WTC11 (cell line): Measurements from ENCODE around the gene ACTR3C.

Source experiments
- CREM ChIP-seq: sonication (generic); formaldehyde crosslinking; IDR thresholded peaks from 2 replicates; pipeline ENCODE4 v1.8.1; 2022; ENCODE audit warnings: mild to moderate bottlenecking, missing genetic modification reagents, moderate library complexity
- ESRRA ChIP-seq: sonication (generic); formaldehyde crosslinking; IDR thresholded peaks from 2 replicates; pipeline ENCODE4 v1.8.1; 2022; ENCODE audit warnings: mild to moderate bottlenecking, missing genetic modification reagents, borderline replicate concordance
- KAT7 ChIP-seq: sonication (generic); formaldehyde crosslinking; IDR thresholded peaks from 2 replicates; pipeline ENCODE4 v1.8.1; 2023; ENCODE audit warnings: missing genetic modification reagents, mild to moderate bottlenecking, borderline replicate concordance
- NFYB ChIP-seq: sonication (generic); formaldehyde crosslinking; conservative IDR thresholded peaks from 2 replicates; pipeline ENCODE4 v1.8.0; 2022; ENCODE audit warnings: low read depth, missing genetic modification reagents
- NR1H2 ChIP-seq: sonication (generic); formaldehyde crosslinking; IDR thresholded peaks from 2 replicates; pipeline ENCODE4 v1.9.0; 2021; ENCODE audit warnings: mild to moderate bottlenecking, moderate library complexity, missing genetic modification reagents
- RELA ChIP-seq: sonication (generic); formaldehyde crosslinking; IDR thresholded peaks from 2 replicates; pipeline ENCODE4 v1.8.1; 2022; ENCODE audit warnings: missing genetic modification reagents, mild to moderate bottlenecking, borderline replicate concordance
- SP1 ChIP-seq: sonication (generic); formaldehyde crosslinking; conservative IDR thresholded peaks from 2 replicates; pipeline ENCODE4 v1.8.1; 2022; ENCODE audit warnings: missing genetic modification reagents
- ZNF423 ChIP-seq: fragments of 250-450 bp; sonication (Bioruptor Pico); IDR thresholded peaks from 2 replicates; pipeline ENCODE4 v2.1.2; 2022; ENCODE audit warnings: mild to moderate bottlenecking, moderate library complexity
- ZNF671 ChIP-seq: fragments of 250-450 bp; sonication (Bioruptor Pico); IDR thresholded peaks from 2 replicates; pipeline ENCODE4 v1.8.0; 2021; ENCODE audit warnings: mild to moderate bottlenecking
- TF ChIP-seq, protein P1 (sequence below): sonication (generic); formaldehyde crosslinking; IDR thresholded peaks from 2 replicates; pipeline ENCODE4 v1.8.1; 2023; ENCODE audit warnings: mild to moderate bottlenecking, missing genetic modification reagents, moderate library complexity
- TF ChIP-seq, protein P2 (sequence below): fragments of 200-600 bp; IDR thresholded peaks from 2 replicates; pipeline ENCODE4 v1.8.0; 2022; ENCODE audit warnings: antibody characterized with exemption
- TF ChIP-seq, protein P3 (sequence below): sonication (generic); formaldehyde crosslinking; IDR thresholded peaks from 2 replicates; pipeline ENCODE4 v1.8.0; 2022; ENCODE audit warnings: mild to moderate bottlenecking, missing genetic modification reagents
- TF ChIP-seq, protein P4 (sequence below): sonication (generic); formaldehyde crosslinking; IDR thresholded peaks from 2 replicates; pipeline ENCODE4 v1.8.1; 2022; ENCODE audit warnings: low read depth, missing genetic modification reagents, borderline replicate concordance
- TF ChIP-seq, protein P5 (sequence below): sonication (generic); formaldehyde crosslinking; IDR thresholded peaks from 2 replicates; pipeline ENCODE4 v1.8.0; 2023; ENCODE audit warnings: mild to moderate bottlenecking, missing genetic modification reagents

DNA sequence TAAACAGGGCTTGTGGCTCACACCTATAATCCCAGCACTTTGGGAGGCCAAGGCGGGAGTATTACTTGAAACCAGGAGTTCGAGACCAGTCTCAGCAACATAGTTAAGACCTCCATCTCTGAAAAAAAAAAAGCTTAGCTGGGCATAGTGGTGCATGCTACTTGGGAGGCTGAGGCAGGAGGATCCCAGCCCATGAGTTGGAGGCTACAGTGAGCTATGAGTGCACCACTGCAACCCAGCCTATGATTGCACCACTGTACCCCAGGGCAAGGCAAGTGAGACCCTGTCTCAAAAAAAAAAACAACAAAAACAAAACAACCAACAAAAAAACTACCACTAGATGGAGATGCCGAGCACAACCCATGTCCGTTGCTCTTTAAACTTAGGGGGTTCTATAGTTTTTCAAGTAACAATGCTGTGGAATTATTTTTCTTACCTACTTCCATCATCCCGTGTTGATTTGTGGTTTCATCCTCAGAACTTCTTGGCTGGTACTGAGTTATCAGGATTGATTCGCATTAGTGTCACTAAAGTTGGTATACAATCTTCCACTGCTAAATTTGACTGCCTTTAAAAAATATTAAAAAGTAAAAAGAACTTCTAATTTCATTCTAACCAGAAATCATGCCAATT, 33.0 kb upstream of the ACTR3C start:
- TF ChIP-seq, protein P1, sequence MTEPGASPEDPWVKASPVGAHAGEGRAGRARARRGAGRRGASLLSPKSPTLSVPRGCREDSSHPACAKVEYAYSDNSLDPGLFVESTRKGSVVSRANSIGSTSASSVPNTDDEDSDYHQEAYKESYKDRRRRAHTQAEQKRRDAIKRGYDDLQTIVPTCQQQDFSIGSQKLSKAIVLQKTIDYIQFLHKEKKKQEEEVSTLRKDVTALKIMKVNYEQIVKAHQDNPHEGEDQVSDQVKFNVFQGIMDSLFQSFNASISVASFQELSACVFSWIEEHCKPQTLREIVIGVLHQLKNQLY (CRISPR knock-in tag) = no peak
- TF ChIP-seq, protein P2, sequence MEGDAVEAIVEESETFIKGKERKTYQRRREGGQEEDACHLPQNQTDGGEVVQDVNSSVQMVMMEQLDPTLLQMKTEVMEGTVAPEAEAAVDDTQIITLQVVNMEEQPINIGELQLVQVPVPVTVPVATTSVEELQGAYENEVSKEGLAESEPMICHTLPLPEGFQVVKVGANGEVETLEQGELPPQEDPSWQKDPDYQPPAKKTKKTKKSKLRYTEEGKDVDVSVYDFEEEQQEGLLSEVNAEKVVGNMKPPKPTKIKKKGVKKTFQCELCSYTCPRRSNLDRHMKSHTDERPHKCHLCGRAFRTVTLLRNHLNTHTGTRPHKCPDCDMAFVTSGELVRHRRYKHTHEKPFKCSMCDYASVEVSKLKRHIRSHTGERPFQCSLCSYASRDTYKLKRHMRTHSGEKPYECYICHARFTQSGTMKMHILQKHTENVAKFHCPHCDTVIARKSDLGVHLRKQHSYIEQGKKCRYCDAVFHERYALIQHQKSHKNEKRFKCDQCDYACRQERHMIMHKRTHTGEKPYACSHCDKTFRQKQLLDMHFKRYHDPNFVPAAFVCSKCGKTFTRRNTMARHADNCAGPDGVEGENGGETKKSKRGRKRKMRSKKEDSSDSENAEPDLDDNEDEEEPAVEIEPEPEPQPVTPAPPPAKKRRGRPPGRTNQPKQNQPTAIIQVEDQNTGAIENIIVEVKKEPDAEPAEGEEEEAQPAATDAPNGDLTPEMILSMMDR = peak; percentile 46
- TF ChIP-seq, protein P3, sequence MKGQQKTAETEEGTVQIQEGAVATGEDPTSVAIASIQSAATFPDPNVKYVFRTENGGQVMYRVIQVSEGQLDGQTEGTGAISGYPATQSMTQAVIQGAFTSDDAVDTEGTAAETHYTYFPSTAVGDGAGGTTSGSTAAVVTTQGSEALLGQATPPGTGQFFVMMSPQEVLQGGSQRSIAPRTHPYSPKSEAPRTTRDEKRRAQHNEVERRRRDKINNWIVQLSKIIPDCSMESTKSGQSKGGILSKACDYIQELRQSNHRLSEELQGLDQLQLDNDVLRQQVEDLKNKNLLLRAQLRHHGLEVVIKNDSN = no peak
- TF ChIP-seq ESRRA (CRISPR knock-in tag) = no peak
- TF ChIP-seq RELA (CRISPR knock-in tag) = no peak
- TF ChIP-seq ZNF671 = no peak
- TF ChIP-seq, protein P4, sequence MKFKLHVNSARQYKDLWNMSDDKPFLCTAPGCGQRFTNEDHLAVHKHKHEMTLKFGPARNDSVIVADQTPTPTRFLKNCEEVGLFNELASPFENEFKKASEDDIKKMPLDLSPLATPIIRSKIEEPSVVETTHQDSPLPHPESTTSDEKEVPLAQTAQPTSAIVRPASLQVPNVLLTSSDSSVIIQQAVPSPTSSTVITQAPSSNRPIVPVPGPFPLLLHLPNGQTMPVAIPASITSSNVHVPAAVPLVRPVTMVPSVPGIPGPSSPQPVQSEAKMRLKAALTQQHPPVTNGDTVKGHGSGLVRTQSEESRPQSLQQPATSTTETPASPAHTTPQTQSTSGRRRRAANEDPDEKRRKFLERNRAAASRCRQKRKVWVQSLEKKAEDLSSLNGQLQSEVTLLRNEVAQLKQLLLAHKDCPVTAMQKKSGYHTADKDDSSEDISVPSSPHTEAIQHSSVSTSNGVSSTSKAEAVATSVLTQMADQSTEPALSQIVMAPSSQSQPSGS (CRISPR knock-in tag) = no peak
- TF ChIP-seq NR1H2 (CRISPR knock-in tag) = no peak
- TF ChIP-seq ZNF423 = no peak
- TF ChIP-seq SP1 = no peak
- TF ChIP-seq NFYB (CRISPR knock-in tag) = no peak
- TF ChIP-seq, protein P5, sequence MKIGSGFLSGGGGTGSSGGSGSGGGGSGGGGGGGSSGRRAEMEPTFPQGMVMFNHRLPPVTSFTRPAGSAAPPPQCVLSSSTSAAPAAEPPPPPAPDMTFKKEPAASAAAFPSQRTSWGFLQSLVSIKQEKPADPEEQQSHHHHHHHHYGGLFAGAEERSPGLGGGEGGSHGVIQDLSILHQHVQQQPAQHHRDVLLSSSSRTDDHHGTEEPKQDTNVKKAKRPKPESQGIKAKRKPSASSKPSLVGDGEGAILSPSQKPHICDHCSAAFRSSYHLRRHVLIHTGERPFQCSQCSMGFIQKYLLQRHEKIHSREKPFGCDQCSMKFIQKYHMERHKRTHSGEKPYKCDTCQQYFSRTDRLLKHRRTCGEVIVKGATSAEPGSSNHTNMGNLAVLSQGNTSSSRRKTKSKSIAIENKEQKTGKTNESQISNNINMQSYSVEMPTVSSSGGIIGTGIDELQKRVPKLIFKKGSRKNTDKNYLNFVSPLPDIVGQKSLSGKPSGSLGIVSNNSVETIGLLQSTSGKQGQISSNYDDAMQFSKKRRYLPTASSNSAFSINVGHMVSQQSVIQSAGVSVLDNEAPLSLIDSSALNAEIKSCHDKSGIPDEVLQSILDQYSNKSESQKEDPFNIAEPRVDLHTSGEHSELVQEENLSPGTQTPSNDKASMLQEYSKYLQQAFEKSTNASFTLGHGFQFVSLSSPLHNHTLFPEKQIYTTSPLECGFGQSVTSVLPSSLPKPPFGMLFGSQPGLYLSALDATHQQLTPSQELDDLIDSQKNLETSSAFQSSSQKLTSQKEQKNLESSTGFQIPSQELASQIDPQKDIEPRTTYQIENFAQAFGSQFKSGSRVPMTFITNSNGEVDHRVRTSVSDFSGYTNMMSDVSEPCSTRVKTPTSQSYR (CRISPR knock-in tag) = no peak
- no peak for TF ChIP-seq CREM (CRISPR knock-in tag)
- TF ChIP-seq KAT7 (CRISPR knock-in tag) = no peak
